Stimulated activated CD8-positive, alpha-beta memory T cell treated with anti-CD3 and anti-CD28 coated beads, Interleukin-15, amount 100 ng/mL, for 24 hours (primary cell): ENCODE measurements around the gene MALAT1.
"Not testable (repeated sequence)": the region's sequence is repeated elsewhere in the genome, so short reads cannot be mapped to it uniquely, and the experiment has no call there.

Source experiments
- DNase-seq: peaks from one replicate; pipeline ENCODE4 v3.0.0-alpha.2; 2020; ENCODE audit warnings: low read depth

The MALAT1 gene

DNA sequence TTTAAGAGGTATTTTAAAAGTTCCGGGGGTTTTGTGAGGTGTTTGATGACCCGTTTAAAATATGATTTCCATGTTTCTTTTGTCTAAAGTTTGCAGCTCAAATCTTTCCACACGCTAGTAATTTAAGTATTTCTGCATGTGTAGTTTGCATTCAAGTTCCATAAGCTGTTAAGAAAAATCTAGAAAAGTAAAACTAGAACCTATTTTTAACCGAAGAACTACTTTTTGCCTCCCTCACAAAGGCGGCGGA is 193 bp upstream of the MALAT1 start:
- no peak for DNase-seq

DNA sequence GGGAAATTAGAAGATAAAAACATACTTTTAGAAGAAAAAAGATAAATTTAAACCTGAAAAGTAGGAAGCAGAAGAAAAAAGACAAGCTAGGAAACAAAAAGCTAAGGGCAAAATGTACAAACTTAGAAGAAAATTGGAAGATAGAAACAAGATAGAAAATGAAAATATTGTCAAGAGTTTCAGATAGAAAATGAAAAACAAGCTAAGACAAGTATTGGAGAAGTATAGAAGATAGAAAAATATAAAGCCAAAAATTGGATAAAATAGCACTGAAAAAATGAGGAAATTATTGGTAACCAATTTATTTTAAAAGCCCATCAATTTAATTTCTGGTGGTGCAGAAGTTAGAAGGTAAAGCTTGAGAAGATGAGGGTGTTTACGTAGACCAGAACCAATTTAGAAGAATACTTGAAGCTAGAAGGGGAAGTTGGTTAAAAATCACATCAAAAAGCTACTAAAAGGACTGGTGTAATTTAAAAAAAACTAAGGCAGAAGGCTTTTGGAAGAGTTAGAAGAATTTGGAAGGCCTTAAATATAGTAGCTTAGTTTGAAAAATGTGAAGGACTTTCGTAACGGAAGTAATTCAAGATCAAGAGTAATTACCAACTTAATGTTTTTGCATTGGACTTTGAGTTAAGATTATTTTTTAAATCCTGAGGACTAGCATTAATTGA is 1.0 kb downstream of the MALAT1 start:
- DNase-seq: no peak

DNA sequence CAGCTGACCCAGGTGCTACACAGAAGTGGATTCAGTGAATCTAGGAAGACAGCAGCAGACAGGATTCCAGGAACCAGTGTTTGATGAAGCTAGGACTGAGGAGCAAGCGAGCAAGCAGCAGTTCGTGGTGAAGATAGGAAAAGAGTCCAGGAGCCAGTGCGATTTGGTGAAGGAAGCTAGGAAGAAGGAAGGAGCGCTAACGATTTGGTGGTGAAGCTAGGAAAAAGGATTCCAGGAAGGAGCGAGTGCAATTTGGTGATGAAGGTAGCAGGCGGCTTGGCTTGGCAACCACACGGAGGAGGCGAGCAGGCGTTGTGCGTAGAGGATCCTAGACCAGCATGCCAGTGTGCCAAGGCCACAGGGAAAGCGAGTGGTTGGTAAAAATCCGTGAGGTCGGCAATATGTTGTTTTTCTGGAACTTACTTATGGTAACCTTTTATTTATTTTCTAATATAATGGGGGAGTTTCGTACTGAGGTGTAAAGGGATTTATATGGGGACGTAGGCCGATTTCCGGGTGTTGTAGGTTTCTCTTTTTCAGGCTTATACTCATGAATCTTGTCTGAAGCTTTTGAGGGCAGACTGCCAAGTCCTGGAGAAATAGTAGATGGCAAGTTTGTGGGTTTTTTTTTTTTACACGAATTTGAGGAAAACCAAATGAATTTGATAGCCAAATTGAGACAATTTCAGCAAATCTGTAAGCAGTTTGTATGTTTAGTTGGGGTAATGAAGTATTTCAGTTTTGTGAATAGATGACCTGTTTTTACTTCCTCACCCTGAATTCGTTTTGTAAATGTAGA is 1.7 kb downstream of the MALAT1 start:
- DNase-seq: no peak

DNA sequence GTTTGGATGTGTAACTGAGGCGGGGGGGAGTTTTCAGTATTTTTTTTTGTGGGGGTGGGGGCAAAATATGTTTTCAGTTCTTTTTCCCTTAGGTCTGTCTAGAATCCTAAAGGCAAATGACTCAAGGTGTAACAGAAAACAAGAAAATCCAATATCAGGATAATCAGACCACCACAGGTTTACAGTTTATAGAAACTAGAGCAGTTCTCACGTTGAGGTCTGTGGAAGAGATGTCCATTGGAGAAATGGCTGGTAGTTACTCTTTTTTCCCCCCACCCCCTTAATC is 2.3 kb downstream of the MALAT1 start:
- DNase-seq: no peak

DNA sequence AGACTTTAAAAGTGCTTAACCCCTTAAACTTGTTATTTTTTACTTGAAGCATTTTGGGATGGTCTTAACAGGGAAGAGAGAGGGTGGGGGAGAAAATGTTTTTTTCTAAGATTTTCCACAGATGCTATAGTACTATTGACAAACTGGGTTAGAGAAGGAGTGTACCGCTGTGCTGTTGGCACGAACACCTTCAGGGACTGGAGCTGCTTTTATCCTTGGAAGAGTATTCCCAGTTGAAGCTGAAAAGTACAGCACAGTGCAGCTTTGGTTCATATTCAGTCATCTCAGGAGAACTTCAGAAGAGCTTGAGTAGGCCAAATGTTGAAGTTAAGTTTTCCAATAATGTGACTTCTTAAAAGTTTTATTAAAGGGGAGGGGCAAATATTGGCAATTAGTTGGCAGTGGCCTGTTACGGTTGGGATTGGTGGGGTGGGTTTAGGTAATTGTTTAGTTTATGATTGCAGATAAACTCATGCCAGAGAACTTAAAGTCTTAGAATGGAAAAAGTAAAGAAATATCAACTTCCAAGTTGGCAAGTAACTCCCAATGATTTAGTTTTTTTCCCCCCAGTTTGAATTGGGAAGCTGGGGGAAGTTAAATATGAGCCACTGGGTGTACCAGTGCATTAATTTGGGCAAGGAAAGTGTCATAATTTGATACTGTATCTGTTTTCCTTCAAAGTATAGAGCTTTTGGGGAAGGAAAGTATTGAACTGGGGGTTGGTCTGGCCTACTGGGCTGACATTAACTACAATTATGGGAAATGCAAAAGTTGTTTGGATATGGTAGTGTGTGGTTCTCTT is 2.8 kb downstream of the MALAT1 start:
- no peak for DNase-seq

DNA sequence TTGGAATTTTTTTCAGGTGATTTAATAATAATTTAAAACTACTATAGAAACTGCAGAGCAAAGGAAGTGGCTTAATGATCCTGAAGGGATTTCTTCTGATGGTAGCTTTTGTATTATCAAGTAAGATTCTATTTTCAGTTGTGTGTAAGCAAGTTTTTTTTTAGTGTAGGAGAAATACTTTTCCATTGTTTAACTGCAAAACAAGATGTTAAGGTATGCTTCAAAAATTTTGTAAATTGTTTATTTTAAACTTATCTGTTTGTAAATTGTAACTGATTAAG is 3.4 kb downstream of the MALAT1 start:
- no peak for DNase-seq

DNA sequence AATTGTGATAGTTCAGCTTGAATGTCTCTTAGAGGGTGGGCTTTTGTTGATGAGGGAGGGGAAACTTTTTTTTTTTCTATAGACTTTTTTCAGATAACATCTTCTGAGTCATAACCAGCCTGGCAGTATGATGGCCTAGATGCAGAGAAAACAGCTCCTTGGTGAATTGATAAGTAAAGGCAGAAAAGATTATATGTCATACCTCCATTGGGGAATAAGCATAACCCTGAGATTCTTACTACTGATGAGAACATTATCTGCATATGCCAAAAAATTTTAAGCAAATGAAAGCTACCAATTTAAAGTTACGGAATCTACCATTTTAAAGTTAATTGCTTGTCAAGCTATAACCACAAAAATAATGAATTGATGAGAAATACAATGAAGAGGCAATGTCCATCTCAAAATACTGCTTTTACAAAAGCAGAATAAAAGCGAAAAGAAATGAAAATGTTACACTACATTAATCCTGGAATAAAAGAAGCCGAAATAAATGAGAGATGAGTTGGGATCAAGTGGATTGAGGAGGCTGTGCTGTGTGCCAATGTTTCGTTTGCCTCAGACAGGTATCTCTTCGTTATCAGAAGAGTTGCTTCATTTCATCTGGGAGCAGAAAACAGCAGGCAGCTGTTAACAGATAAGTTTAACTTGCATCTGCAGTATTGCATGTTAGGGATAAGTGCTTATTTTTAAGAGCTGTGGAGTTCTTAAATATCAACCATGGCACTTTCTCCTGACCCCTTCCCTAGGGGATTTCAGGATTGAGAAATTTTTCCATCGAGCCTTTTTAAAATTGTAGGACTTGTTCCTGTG is 3.9 kb downstream of the MALAT1 start:
- no peak for DNase-seq

DNA sequence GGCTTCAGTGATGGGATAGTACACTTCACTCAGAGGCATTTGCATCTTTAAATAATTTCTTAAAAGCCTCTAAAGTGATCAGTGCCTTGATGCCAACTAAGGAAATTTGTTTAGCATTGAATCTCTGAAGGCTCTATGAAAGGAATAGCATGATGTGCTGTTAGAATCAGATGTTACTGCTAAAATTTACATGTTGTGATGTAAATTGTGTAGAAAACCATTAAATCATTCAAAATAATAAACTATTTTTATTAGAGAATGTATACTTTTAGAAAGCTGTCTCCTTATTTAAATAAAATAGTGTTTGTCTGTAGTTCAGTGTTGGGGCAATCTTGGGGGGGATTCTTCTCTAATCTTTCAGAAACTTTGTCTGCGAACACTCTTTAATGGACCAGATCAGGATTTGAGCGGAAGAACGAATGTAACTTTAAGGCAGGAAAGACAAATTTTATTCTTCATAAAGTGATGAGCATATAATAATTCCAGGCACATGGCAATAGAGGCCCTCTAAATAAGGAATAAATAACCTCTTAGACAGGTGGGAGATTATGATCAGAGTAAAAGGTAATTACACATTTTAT is 4.6 kb downstream of the MALAT1 start:
- no peak for DNase-seq

DNA sequence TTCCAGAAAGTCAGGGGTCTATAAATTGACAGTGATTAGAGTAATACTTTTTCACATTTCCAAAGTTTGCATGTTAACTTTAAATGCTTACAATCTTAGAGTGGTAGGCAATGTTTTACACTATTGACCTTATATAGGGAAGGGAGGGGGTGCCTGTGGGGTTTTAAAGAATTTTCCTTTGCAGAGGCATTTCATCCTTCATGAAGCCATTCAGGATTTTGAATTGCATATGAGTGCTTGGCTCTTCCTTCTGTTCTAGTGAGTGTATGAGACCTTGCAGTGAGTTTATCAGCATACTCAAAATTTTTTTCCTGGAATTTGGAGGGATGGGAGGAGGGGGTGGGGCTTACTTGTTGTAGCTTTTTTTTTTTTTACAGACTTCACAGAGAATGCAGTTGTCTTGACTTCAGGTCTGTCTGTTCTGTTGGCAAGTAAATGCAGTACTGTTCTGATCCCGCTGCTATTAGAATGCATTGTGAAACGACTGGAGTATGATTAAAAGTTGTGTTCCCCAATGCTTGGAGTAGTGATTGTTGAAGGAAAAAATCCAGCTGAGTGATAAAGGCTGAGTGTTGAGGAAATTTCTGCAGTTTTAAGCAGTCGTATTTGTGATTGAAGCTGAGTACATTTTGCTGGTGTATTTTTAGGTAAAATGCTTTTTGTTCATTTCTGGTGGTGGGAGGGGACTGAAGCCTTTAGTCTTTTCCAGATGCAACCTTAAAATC is 5.3 kb downstream of the MALAT1 start:
- DNase-seq: no peak

DNA sequence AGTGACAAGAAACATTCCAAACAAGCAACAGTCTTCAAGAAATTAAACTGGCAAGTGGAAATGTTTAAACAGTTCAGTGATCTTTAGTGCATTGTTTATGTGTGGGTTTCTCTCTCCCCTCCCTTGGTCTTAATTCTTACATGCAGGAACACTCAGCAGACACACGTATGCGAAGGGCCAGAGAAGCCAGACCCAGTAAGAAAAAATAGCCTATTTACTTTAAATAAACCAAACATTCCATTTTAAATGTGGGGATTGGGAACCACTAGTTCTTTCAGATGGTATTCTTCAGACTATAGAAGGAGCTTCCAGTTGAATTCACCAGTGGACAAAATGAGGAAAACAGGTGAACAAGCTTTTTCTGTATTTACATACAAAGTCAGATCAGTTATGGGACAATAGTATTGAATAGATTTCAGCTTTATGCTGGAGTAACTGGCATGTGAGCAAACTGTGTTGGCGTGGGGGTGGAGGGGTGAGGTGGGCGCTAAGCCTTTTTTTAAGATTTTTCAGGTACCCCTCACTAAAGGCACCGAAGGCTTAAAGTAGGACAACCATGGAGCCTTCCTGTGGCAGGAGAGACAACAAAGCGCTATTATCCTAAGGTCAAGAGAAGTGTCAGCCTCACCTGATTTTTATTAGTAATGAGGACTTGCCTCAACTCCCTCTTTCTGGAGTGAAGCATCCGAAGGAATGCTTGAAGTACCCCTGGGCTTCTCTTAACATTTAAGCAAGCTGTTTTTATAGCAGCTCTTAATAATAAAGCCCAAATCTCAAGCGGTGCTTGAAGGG is 6.0 kb downstream of the MALAT1 start:
- DNase-seq: no peak

DNA sequence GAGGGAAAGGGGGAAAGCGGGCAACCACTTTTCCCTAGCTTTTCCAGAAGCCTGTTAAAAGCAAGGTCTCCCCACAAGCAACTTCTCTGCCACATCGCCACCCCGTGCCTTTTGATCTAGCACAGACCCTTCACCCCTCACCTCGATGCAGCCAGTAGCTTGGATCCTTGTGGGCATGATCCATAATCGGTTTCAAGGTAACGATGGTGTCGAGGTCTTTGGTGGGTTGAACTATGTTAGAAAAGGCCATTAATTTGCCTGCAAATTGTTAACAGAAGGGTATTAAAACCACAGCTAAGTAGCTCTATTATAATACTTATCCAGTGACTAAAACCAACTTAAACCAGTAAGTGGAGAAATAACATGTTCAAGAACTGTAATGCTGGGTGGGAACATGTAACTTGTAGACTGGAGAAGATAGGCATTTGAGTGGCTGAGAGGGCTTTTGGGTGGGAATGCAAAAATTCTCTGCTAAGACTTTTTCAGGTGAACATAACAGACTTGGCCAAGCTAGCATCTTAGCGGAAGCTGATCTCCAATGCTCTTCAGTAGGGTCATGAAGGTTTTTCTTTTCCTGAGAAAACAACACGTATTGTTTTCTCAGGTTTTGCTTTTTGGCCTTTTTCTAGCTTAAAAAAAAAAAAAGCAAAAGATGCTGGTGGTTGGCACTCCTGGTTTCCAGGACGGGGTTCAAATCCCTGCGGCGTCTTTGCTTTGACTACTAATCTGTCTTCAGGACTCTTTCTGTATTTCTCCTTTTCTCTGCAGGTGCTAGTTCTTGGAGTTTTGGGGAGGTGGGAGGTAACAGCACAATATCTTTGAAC is 6.8 kb downstream of the MALAT1 start:
- no peak for DNase-seq

DNA sequence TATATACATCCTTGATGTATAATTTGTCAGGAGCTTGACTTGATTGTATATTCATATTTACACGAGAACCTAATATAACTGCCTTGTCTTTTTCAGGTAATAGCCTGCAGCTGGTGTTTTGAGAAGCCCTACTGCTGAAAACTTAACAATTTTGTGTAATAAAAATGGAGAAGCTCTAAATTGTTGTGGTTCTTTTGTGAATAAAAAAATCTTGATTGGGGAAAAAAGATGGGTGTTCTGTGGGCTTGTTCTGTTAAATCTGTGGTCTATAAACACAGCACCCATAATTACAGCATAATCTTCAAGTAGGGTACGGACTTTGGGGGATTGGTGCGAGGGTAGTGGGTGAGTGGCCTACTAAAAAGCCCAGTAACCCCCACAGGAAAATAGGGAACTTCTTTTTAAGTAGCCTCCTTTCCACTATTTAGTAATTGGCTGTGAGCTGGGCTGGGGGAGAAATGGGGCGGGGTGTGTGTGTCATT is 7.5 kb downstream of the MALAT1 start:
- no peak for DNase-seq

DNA sequence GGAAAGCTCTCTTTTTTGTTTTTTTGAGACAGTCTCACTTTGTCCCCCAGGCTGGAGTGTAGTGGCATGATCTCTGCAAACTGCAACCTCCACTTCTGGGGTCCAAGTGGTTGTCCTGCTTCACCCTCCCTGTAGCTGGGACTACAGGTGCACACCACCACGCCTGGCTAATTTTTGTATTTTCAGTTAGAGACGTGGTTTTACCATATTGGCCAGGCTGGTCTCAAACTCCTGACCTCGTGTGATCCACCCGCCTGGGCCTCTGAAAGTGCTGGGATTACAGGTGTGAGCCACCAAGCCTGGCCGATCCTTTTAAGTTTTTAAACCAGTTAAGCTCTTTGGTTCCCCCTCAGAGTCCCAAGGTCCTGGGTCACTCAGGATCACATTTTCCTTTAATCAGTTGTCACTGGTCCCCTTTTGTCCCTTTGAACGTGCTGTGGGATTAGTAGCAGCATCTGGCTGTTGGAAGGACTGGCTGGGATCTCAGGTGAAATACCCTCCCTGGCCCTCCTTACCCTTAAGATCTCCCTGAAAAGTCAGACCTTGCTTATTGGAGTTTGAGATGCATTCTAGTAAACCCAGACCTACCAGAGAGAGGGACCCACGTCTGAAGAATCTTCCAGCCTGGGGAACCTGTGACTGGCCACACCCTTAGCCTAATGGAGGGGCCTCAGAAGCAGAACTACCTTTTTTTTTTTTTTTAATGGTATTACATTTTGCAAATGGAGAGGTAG is 8.1 kb downstream of the MALAT1 start:
- DNase-seq: no peak

DNA sequence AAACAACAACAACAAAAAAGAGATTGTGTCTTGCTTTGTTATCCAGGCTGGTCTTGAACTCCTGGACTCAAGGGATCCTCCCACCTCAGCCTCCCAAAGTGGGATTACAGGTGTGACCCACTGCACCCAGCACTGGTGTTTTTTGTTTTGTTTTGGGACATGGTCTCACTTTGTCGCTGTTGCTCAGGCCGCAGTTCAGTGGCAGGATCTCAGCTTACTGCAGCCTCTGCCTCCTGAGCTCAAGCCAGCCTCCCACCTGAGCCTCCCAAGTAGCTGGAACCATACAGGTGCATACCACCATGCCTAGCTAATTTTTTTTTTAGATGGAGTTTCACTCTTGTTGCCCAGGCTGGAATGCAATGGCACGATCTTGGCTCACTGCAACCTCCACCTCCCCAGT is 13.5 kb downstream of the MALAT1 start:
- not testable (repeated sequence) for DNase-seq

DNA sequence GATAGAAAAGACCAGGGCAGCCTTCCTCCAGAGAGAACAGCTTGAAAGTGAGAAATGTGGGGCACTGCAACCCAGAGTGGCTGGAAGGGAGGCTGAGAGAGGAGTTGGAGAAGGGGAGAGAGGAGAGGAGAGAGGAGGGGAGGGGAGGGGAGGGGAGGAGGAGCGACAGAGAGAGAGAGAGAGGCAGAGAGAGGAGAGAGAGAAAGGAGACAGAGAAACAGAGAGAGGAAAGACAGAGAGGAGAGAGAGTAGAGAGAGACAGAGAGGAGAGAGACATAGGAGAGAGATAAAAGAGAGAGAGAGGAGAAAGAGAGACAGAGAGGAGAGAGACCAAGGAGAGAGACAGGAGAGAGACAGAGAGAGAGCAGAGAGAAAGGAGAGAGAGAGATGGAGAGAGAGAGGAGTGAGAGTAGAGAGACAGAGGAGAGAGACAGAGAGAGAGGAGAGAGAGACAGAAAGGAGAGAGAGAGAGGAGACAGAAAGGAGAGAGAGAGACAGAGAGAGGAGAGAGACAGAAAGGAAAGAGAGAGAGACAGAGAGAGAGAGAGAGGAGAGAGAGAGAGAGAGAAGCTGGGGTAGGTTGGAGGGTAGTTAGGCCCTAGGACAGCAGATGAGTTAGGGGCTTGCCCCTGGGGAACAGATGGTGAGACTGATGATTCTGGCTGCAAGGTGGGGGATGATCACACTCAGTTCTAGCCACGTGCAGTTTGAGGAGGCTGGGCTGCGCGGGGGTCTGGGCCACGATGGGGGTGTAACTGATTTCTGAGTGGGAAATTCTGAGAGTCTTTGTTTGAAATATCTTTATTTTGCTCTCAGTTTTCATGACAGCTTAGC is 17.5 kb downstream of the MALAT1 start:
- no peak for DNase-seq

DNA sequence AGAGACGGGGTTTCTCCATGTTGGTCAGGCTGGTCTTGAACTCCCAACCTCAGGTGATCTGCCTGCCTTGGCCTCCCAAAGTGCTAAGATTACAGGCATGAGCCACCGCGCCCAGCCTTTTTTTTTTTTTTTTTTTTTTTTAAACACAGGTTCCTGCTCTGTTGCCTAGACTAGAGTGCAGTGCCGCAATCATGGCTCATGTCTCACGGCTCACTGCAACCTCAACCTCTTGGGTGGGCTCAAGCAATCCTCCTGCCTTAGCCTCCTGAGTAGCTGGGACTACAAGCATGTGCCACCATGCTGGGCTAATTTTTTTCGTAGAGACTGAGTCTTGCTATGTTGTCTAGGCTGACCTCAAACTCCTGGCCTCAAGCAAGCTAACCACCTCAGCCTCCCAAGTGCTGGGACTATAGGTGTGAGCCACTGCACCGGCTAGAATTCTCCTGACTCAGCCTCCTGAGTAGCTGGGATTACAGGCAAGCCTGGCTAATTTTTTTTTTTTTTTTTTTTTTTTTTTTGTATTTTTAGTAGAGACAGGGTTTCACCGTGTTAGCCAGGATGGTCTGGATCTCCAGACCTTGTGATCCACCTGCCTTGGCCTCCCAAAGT is 20.2 kb downstream of the MALAT1 start:
- not testable (repeated sequence) for DNase-seq

DNA sequence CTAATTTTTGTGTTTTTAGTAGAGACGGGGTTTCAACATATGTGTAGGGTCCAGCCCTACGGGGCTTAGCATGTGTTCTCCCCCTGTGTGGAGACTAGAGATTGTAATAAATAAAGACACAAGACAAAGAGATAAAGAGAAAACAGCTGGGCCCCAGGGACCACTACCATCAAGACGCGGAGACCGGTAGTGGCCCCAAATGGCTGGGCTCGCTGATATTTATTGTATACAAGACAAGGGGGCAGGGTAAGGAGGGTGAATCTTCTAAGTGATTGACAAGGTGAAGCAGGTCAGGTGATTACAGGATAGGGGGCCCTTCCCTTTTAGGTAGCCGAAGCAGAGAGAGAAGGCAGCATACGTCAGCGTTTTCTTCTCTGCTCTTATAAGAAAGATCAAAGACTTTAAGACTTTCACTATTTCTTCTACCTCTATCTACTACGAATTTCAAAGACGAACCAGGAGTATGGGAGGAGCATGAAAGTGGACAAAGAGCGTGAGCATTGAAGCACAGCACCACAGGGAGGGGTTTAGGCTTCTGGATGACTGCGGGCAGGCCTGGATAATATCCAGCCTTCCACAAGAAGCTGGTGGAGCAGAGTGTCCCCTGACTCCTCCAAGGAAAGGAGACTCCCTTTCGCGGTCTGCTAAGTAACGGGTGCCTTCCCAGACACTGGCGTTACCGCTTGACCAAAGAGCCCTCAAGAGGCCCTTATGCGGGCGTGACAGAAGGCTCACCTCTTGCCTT is 23.1 kb downstream of the MALAT1 start:
- not testable (repeated sequence) for DNase-seq
